Bronchial epithelial cell (primary cell): ENCODE results near the gene MS4A4A. TPM values are rescaled to one million over a fixed set of nuclear protein-coding genes. Genes with fewer than 3 reads are reported as not detected.

Source experiments
- DNase-seq: peaks from one replicate; pipeline ENCODE4 v3.0.0-alpha.2; 2010; ENCODE audit warnings: low read depth
- FAIRE-seq: peaks from 2 replicates; lab custom pipeline; 2011; peaks lifted over from hg19 to GRCh38; lab: Jason Lieb, UNC
- H3K27me3 ChIP-seq: 2 replicates; pipeline ENCODE4 v1.5.1; 2011; ENCODE audit warnings: low read length; ENCODE audit not compliant: control insufficient read depth, insufficient read depth
- H3K36me3 ChIP-seq: 2 replicates; pipeline ENCODE4 v1.5.1; 2011; ENCODE audit warnings: low read length; ENCODE audit not compliant: control insufficient read depth, insufficient read depth
- H3K4me3 ChIP-seq: 2 replicates; pipeline ENCODE4 v1.5.1; 2011; ENCODE audit warnings: mild to moderate bottlenecking, low read depth, low read length, control low read depth
- CTCF ChIP-seq: IDR thresholded peaks from 2 replicates; pipeline ENCODE4 v1.5.1; 2011; ENCODE audit warnings: mild to moderate bottlenecking, moderate library complexity, low read length, control low read depth, inconsistent platforms; ENCODE audit not compliant: insufficient read depth, severe bottlenecking
- total RNA-seq: library from RNA; depleted of rRNA; stranded (reverse); fragments of >200 nt; gene quantifications from 2 replicates; pipeline ENCODE4 v1.2.1, GENCODE V29; 2014

MS4A4A gene
- total RNA-seq, 1 donor from 2014 or later: not detected

DNA sequence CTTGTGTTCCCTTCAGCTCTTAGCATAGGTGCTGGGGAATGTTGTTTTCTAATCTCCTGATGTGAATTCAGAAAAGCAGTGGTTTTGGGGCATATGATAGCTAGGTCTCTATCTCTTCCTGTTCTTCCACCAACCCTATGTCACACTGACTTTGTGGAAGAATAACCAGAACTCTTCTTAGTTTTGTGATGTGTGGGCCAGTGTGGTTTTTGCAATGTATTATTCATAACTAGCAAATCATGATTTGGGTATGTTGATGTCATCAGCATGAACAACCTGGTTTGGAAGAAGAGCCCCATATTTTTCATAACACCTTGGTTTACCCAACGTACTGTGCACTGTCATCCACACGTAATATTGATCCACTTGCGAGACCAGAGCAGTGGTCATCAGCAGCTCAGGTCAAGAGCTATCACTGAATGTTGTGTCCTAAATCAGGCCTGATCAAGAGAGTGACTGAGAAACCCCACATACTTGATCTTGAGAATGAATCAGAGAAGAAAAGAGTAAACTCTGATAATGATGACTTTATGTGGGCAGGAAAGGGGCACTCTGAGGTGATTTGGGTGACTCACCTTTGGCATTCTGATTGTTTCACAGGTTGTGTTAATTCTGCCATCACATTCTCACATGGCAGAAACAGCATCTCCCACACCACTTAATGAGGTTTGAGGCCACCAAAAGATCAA, 27.2 kb downstream of the MS4A4A start:
- H3K4me3 ChIP-seq: no peak overlapping the region
- peak; percentile 55 for DNase-seq
- H3K27me3 ChIP-seq: no peaks in the 10 kb centered on the region
- no peak for TF ChIP-seq CTCF
- FAIRE-seq: peak; percentile 40
- no peaks in the 10 kb centered on the region for H3K36me3 ChIP-seq

DNA sequence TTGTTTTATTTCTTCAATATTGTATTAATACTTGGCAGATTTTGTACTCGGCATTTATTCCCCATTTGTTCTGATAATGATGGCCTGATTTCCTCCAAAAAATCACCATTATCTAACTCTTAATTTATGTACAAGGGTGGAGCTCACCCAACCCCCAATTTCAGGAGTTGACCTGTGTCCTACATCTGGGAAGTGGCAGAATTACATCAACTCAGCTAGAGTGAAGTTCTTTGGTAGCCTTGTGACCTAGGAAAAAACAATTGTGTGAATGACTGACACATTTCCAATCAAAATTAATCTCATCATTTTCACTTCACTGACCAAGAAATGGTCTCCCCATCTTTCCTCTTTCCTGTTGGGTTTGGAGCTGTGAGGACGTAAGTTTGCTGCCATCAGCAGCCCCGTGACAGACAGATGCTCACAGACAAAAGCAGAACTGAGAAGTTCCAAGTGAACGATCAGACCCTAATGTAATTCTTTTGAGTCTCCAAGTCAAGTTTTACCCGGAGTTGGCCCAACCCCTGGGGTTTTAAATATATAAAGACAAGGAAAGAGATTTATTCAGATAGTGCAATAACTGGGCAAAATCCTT, 30.0 kb downstream of the MS4A4A start:
- TF ChIP-seq CTCF: no peak
- no peaks in the 10 kb centered on the region for H3K27me3 ChIP-seq
- no peak overlapping the region for H3K4me3 ChIP-seq
- no peaks in the 10 kb centered on the region for H3K36me3 ChIP-seq
- FAIRE-seq (no peak), DNase-seq (no peak)

DNA sequence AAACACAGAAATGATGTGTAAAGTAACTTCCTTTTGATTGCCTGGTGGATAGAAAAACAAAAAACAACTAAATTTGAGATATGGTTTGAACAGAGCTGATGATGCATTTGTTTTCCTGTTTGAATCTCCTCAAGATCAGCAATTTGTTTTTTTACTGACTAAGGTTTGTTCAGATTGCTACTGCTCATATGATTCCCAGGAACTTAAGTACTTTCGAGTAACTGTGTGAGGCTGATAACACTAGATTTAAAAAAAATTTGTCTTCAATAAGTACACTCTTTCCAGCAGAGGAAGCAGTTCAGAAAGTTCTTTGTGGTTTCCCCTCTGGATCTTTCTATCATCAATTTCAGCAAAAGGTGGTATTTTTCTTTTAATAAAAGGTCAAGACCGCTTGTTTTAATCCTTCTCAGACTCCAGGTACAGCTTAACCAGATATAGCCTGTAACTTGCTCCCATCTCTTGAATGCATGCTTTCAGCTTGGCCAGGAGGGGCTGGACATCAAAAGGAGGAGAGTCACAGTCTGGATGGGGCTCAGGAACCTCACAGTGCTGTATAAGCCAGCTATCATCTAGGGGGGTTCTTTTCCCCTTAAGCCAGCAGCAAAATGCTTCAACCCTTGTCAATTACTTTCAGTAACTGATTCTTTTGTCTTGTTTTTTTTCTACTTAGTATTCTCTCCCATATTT, 34.3 kb downstream of the MS4A4A start:
- H3K4me3 ChIP-seq: no peak overlapping the region
- no peak for DNase-seq
- no peak for FAIRE-seq
- no peaks in the 10 kb centered on the region for H3K27me3 ChIP-seq
- no peak for TF ChIP-seq CTCF
- H3K36me3 ChIP-seq: no peaks in the 10 kb centered on the region

- H3K36me3 ChIP-seq: no peaks in the 10 kb centered on the region
- H3K4me3 ChIP-seq: no peak overlapping the region
- no peak for TF ChIP-seq CTCF
- FAIRE-seq (no peak), DNase-seq (no peak)
- no peaks in the 10 kb centered on the region for H3K27me3 ChIP-seq
Observed at GRCh38 chr11:60315871-60316270, 35.4 kb downstream of the MS4A4A start.

GRCh38 chr11:60316317-60316716, 35.9 kb downstream of the MS4A4A start:
- Histone ChIP-seq H3K36me3 (no peaks in the 10 kb centered on the region), H3K27me3 (no peaks in the 10 kb centered on the region), H3K4me3 (no peak overlapping the region)
- no peak for TF ChIP-seq CTCF
- DNase-seq (no peak), FAIRE-seq (no peak)
